Measurements from ENCODE around the gene L3MBTL3.

The L3MBTL3 gene

DNA sequence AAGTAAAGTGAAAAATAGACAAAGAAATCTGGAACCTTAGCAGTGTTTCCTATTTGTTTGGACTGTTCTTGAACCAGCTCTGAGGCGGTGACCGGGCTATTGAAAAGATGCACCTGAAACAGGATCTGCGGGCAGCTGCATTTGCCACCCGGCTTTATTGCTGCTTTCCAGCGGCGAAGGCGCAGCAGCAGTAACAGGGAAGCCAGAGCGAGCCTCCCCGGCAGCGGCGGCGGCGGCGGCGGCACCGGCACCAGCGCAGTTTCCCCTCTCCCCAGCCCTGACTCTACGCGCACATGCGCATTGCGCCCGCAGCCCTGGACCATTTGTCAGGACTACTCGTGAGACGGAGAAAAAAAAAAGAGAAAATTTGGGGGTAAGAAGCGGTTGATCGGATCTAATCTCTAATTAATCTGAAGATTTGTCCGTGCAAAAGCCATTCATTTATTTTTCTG, at the start of gene L3MBTL3:
Gene L3MBTL3, plus strand, starts transcription at position 290 of the 452 bp plus-strand sequence. CDS start 24,119 bp downstream, outside the sequence.
- DNase-seq (ENCODE audit: low read depth): peak; percentile 86

- no peak for DNase-seq (ENCODE audit: low read depth)
Observed at GRCh38 chr6:129969064-129969463, 49.3 kb upstream of the L3MBTL3 start.

- no peak for DNase-seq (ENCODE audit: low read depth)
Observed at GRCh38 chr6:129976110-129976509, 42.3 kb upstream of the L3MBTL3 start.

DNA sequence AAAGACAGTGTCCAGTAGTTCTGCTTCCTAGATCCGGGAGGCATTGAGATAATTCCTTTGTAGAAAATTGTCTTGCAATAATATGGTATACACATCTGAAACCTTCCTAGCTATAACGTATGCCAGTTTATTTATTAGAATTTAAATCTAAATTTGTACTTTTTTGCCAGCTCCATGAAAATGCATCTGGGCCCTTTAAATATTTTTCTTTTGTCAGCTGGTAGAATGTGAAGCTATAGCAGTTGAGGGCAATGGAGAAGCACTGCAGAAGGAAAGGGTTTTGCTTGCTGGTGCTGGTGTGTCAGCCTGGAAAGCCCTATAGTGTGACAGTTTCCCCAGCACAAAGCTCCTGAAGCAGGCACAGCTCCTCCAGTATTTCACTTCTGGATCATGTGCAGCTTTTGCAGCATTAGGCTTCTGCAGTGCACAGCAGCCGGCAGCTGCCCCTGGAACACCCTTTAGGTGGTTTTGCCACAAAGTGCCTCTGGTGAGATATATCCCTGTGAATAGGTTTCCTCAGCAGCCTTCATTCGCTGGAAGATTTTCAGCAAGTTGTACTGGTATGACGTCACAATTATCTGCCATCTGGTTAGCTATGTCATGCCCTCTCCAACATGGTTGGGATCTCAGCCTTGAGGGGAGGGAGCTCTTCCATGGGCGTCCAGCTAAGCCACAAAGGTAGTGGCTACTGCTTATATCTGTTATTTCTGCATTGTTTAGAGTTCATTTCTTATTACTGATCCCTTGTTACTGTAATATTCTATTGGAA, 40.0 kb upstream of the L3MBTL3 start:
- DNase-seq (ENCODE audit: low read depth): no peak

DNA sequence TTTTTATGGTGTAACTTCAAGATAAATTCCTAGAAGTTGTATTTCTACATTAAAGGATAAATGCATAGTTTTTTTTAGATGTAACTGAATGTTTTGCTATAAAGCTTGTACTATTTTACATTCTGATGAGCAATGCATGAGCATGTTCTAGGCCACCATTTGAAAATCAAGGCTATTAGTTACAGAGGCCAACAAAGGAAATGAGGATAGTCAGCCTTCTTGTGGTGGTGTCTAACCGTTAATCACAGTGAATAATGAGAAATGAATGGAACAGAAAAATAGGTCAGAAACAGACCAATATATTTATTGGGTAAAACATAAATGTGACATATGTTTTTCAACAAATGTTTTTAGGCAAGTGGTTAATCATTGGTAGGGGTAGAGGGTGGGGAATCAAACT, 37.6 kb upstream of the L3MBTL3 start:
- DNase-seq (ENCODE audit: low read depth): no peak

GRCh38 chr6:129981598-129981997, 36.8 kb upstream of the L3MBTL3 start:
- peak; percentile 42 for DNase-seq (ENCODE audit: low read depth)

GRCh38 chr6:129989396-129989795, 29.0 kb upstream of the L3MBTL3 start:
- no peak for DNase-seq (ENCODE audit: low read depth)

- no peak for DNase-seq (ENCODE audit: low read depth)
Observed at GRCh38 chr6:129992881-129993280, 25.5 kb upstream of the L3MBTL3 start.

DNA sequence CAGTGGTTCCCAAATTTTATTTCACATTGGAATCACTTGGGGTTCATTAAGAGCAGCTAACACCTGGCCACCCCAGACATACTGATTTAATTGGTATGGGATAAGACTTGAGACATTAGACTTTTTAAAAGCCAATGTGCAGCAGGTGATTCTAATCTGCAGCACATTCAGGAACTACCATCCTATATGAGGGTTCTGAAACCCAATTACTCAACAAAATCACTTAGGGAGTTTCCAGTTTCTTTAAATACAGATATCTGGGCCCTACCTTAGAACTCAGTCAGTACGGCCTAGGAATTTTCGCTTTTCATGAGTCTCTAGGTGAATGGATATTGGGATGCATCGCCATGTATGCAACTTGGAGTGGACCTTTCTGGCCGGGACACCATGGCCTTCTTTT, 24.0 kb upstream of the L3MBTL3 start:
- no peak for DNase-seq (ENCODE audit: low read depth)

DNA sequence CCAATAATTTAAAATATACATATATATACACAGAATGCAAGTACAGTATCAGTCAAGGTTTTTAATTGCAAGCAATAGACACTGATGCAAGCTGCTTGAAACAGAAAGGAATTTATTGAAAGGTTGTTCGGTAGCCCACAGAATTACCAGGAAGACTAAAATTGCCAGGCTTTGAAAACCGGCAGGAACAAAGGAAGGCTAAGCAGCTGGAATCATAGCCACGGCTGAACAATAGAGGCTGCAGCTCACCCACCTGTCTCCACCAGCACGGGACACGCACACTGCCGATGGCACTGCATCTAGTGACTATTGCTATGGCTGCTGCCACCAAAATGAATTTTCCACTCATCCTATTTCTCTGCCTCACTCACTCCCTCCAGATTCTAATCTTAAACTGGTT, 22.0 kb upstream of the L3MBTL3 start:
- no peak for DNase-seq (ENCODE audit: low read depth)

- DNase-seq (ENCODE audit: low read depth): no peak
Observed at GRCh38 chr6:130000526-130001421, 17.6 kb upstream of the L3MBTL3 start.

DNA sequence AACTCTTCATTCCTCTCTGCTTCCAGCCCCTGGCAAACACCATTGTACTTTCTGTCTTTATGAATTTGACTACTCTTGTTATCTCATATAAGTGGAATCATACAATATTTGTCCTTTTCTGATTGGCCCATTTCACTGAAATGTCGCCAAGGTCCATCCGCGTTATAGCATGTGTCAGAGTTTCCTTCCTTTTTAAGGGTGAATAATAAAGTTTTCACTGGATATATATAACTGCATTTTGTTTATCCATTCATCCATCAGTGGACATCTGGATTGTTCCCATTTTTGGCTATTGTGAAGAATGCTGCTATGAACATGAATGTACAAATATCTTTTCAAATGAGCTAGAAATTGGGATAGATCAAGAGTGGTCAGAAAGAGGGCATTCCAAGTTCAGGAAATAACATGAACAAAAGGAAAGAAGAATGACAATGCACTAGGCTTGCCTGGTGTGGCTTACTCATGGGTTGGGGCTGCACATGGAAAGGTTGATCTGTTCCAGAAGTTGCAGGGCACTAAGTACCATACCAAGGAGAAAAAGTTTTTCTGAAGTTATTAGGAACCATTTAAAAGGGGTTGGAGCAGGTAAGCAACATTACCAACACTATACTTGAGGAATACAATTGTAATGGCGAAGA, 10.0 kb upstream of the L3MBTL3 start:
- no peak for DNase-seq (ENCODE audit: low read depth)

- DNase-seq (ENCODE audit: low read depth): no peak
Observed at GRCh38 chr6:130009146-130009545, 9.2 kb upstream of the L3MBTL3 start.

DNA sequence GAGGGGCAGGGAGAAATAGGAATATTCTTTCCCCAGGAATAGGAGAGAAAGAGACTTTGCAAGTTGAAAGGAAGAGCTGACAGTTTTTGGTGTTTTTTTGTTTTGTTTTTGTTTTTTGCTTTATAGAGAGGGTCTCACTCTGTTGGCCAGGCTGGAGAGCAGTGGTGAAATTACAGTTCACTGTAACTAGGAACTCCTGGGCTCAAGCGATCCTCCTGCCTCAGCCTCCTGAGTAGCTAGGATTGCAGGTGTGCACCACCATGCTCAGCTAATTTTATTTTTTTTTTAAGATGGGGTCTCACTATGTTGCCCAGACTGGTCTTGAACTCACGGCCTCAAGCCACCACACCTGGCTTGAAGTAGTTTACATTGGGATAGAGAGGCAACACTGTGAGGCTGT, 8.0 kb upstream of the L3MBTL3 start:
- no peak for DNase-seq (ENCODE audit: low read depth)

DNA sequence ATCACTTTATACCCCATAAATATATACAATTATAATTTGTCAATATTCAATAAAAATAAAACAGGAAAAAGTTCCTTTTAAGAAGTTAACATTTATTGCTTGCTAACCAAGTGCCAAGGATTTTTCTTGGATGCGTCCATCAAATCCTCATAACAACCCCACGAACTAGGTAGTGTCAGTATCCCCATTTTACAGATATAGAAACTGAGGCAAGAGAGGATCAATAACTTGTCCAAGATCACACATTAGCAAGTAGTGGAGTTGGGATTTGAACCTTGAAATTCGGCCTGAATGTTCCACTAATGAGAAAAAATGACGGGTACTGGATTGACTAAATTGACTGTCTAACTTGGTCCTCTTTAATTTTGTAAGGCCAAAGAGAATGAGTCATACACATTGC, 5.7 kb upstream of the L3MBTL3 start:
- no peak for DNase-seq (ENCODE audit: low read depth)

GRCh38 chr6:130018744-130019325, 454 bp downstream of the L3MBTL3 start:
- no peak for DNase-seq (ENCODE audit: low read depth)

DNA sequence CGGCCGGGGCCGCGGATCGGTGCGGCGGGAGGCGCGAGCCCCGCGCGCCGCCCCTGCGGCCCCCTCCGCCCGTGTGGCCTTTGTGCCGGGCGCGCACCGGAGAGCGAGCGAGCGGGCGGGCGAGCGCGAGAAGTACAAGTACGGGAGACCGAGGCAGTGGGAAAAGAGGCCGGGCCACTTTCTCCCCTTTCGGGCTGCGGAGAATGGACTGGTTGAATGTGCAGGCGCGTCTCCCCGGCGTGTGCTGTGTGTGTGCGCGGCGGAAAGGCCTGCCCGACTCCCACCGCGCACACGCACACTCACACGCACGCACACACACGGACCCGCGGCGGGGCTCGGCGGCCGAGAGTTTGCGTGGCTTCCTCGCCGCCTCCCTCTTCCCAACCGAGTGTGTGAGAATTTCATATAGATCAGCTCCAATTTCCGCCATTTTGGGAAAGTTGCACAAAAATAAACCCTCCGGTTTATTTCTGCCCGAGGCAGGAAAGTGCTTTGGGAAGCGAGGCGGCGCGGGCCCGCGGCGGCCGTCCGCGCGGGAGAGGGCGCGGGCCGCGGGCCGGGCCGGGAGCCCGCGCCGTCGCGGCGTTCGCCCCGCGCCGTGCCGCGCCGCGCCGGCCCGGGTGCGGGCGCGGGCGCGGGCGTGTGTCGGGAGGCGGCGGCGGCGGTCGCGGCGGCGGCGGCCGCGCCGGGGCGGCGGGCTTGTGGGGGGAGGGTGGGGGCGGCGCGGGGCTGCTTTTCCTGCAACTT, 1.1 kb downstream of the L3MBTL3 start:
- peak; percentile 50 for DNase-seq (ENCODE audit: low read depth)

- peak; percentile 23 for DNase-seq (ENCODE audit: low read depth)
Observed at GRCh38 chr6:130020073-130020906, 1.9 kb downstream of the L3MBTL3 start.

- peak; percentile 91 for DNase-seq (ENCODE audit: low read depth)
Observed at GRCh38 chr6:130020907-130021629, 2.7 kb downstream of the L3MBTL3 start.

GRCh38 chr6:130026859-130027258, 8.5 kb downstream of the L3MBTL3 start:
- DNase-seq (ENCODE audit: low read depth): no peak

Measured in EH (cell line).